CD14-positive monocyte (primary cell): ENCODE data around the gene UPF3A. TPM values are rescaled to one million over a fixed set of nuclear protein-coding genes. Genes with fewer than 3 reads are reported as not detected.
A peak's percentile ranks its signal among the peaks of the same experiment; 100 is the strongest.

Experiments
- DNase-seq, 3 donors: peaks; one replicate each; pipeline ENCODE4 v3.0.0-alpha.2; 2011 to 2022
- H2AFZ ChIP-seq: 2 replicates; pipeline ENCODE4 v1.6.0; 2012; ENCODE audit warnings: mild to moderate bottlenecking, low read depth, low read length, inconsistent platforms; ENCODE audit not compliant: insufficient read depth, poor library complexity, severe bottlenecking
- H3K27ac ChIP-seq, 2 donors: 1 replicate in 1 of 2; 2 replicates in 1 of 2; pipeline ENCODE4 v1.5.1; 2012 to 2013; ENCODE audit warnings: low read length in 2 of 2, control low read depth in 1 of 2, inconsistent platforms in 1 of 2, low read depth in 1 of 2, mild to moderate bottlenecking in 1 of 2
- H3K27me3 ChIP-seq, 2 donors: one replicate each; pipeline versions ENCODE4 v1.6.0 to v1.6.1; 2011 to 2013; ENCODE audit warnings: low read length in 2 of 2; ENCODE audit not compliant: control insufficient read depth in 2 of 2, insufficient read depth in 2 of 2
- H3K36me3 ChIP-seq, 2 donors: replicated peaks in 1 of 2; 1 replicate in 1 of 2; 2 replicates in 1 of 2; pipeline versions ENCODE4 v1.5.1 to v1.6.1; 2012 to 2013; ENCODE audit warnings: low read length in 2 of 2, control low read depth in 1 of 2, inconsistent platforms in 1 of 2, mild to moderate bottlenecking in 1 of 2; ENCODE audit not compliant: insufficient read depth in 2 of 2, control insufficient read depth in 1 of 2
- H3K4me1 ChIP-seq, 2 donors: 1 replicate in 1 of 2; 2 replicates in 1 of 2; pipeline versions ENCODE4 v1.5.1 to v1.6.1; 2012 to 2013; ENCODE audit warnings: low read length in 2 of 2, control low read depth in 1 of 2, inconsistent platforms in 1 of 2, mild to moderate bottlenecking in 1 of 2, moderate library complexity in 1 of 2; ENCODE audit not compliant: insufficient read depth in 2 of 2, control insufficient read depth in 1 of 2
- H3K4me2 ChIP-seq: replicated peaks from 2 replicates; pipeline ENCODE3; 2012; ENCODE audit warnings: low read length, moderate library complexity, mild to moderate bottlenecking; ENCODE audit not compliant: poor library complexity, severe bottlenecking; ENCODE audit errors: extremely low read depth
- H3K4me3 ChIP-seq, 3 experiments: fragments of 200-600 bp in 1 of 3; sonication (generic) in 1 of 3; replicated peaks in 1 of 3; 1 replicate in 2 of 3; 2 replicates in 1 of 3; pipeline ENCODE4 v1.5.1; 2011 to 2013; ENCODE audit warnings: low read length in 3 of 3, mild to moderate bottlenecking in 3 of 3, control low read depth in 2 of 3, low read depth in 2 of 3, inconsistent platforms in 1 of 3, moderate library complexity in 1 of 3
- H3K79me2 ChIP-seq: 2 replicates; pipeline ENCODE4 v1.6.0; 2012; ENCODE audit warnings: mild to moderate bottlenecking, control low read depth, inconsistent platforms, low read length, moderate library complexity; ENCODE audit not compliant: insufficient read depth
- H3K9ac ChIP-seq: 2 replicates; pipeline ENCODE4 v1.6.0; 2017; ENCODE audit warnings: low read length, mild to moderate bottlenecking; ENCODE audit not compliant: insufficient read depth, poor library complexity, severe bottlenecking
- H3K9me3 ChIP-seq, 2 donors: replicated peaks in 1 of 2; 1 replicate in 1 of 2; 2 replicates in 1 of 2; pipeline versions ENCODE4 v1.5.1 to v1.6.1; 2012 to 2013; ENCODE audit warnings: low read length in 2 of 2, control low read depth in 1 of 2; ENCODE audit not compliant: control insufficient read depth in 1 of 2, insufficient read depth in 1 of 2
- H4K20me1 ChIP-seq: 2 replicates; pipeline ENCODE4 v1.6.0; 2012; ENCODE audit warnings: mild to moderate bottlenecking, low read length, control low read depth, moderate library complexity; ENCODE audit not compliant: insufficient read depth
- H3K27ac Mint-ChIP-seq, 7 donors: one replicate each; pipeline ENCODE4 v1.8.0; 2020; ENCODE audit warnings: mild to moderate bottlenecking in 7 of 7, mixed read lengths in 7 of 7, moderate library complexity in 6 of 7, inconsistent platforms in 2 of 7
- H3K27me3 Mint-ChIP-seq, 3 donors: one replicate each; pipeline ENCODE4 v1.8.0; 2021 to 2022; ENCODE audit warnings: low read depth in 3 of 3, mild to moderate bottlenecking in 3 of 3, mixed read lengths in 3 of 3, moderate library complexity in 3 of 3, inconsistent platforms in 1 of 3
- H3K36me3 Mint-ChIP-seq, 2 donors: one replicate each; pipeline ENCODE4 v1.8.0; 2020; ENCODE audit warnings: mixed read lengths in 2 of 2, inconsistent platforms in 1 of 2, mild to moderate bottlenecking in 1 of 2
- H3K4me1 Mint-ChIP-seq: one replicate; pipeline ENCODE4 v1.8.0; 2020; ENCODE audit warnings: mild to moderate bottlenecking, mixed read lengths
- H3K4me3 Mint-ChIP-seq, 2 donors: one replicate each; pipeline ENCODE4 v1.8.0; 2020; ENCODE audit warnings: mild to moderate bottlenecking in 2 of 2, mixed read lengths in 2 of 2, moderate library complexity in 1 of 2
- H3K9me3 Mint-ChIP-seq, 7 donors: one replicate each; pipeline ENCODE4 v1.8.0; 2020 to 2022; ENCODE audit warnings: mixed read lengths in 7 of 7, mild to moderate bottlenecking in 6 of 7, moderate library complexity in 6 of 7, inconsistent platforms in 2 of 7
- WGBS: methylation state at CpG from one replicate; pipeline ENCODE4 v1.1.5; 2013; ENCODE audit warnings: missing lambda C conversion rate; ENCODE audit not compliant: insufficient coverage; 5-methylcytosine and 5-hydroxymethylcytosine counted together
- intact Hi-C, 2 donors: fragments of 100-400 bp; cut with micrococcal nuclease; formaldehyde crosslinking; loops; one replicate each; pipeline versions ENCODE4 v1.15.0 to v1.15.1; 2023
- polyA plus RNA-seq, 3 donors: library from polyadenylated mRNA; depleted of rRNA in 1 of 3; unstranded in 2 of 3; stranded (reverse) in 1 of 3; fragments of 300-500 nt in 2 of 3; fragments of >200 nt in 1 of 3; fragmentation: Illumina TruSeq in 2 of 3; gene quantifications; 1 replicate in 2 of 3; 2 replicates in 1 of 3; pipeline ENCODE4 v1.2.3, GENCODE V29; 2012 to 2021
- TF ChIP-seq, protein P1 (sequence below): fragments of 200-600 bp; IDR thresholded peaks from one replicate; pipeline ENCODE4 v1.8.0; 2022; ENCODE audit warnings: antibody characterized with exemption, mild to moderate bottlenecking

UPF3A gene
- polyA plus RNA-seq, 3 donors: 6.1 to 39.1 (median 7.0) TPM

DNA sequence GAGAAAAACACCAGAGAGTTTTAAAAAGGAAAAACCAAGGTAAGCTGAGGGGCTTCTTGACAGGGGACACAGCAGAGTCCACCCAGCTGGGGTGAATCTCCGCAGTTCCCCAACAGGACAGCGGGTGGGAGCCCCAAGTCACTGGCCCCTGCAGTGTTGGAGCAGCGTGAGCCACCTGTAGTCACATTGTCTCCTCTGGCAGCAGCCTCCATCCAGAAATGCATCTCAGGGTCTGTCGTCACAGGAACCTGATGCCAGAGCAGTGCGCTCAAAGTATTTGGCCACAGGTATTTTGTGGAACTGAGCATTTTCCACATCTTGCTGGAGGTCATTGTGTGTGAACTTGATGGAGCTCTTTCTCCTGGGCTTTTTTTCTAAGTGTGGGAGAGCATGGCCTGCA, 57.6 kb downstream of the UPF3A start:
- no peak overlapping the region for H3K9ac ChIP-seq
- H3K27ac ChIP-seq: no peak overlapping the region
- no peaks in the 10 kb centered on the region for H4K20me1 ChIP-seq
- H3K4me3 Mint-ChIP-seq: no peak overlapping the region
- intact Hi-C loops: no loop called here
- no peak overlapping the region for H2AFZ ChIP-seq
- no peaks in the 10 kb centered on the region for H3K36me3 Mint-ChIP-seq
- H3K27ac Mint-ChIP-seq: peak overlapping the region in 1 of 7 donors; percentile 25
- H3K4me1 Mint-ChIP-seq: peaks cover 4% of the 10 kb centered on the region
- TF ChIP-seq, protein P1, sequence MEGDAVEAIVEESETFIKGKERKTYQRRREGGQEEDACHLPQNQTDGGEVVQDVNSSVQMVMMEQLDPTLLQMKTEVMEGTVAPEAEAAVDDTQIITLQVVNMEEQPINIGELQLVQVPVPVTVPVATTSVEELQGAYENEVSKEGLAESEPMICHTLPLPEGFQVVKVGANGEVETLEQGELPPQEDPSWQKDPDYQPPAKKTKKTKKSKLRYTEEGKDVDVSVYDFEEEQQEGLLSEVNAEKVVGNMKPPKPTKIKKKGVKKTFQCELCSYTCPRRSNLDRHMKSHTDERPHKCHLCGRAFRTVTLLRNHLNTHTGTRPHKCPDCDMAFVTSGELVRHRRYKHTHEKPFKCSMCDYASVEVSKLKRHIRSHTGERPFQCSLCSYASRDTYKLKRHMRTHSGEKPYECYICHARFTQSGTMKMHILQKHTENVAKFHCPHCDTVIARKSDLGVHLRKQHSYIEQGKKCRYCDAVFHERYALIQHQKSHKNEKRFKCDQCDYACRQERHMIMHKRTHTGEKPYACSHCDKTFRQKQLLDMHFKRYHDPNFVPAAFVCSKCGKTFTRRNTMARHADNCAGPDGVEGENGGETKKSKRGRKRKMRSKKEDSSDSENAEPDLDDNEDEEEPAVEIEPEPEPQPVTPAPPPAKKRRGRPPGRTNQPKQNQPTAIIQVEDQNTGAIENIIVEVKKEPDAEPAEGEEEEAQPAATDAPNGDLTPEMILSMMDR: no peak
- no peak overlapping the region for H3K4me3 ChIP-seq
- DNase-seq: no peak
- no peaks in the 10 kb centered on the region for H3K27me3 ChIP-seq
- no peaks in the 10 kb centered on the region for H3K9me3 ChIP-seq
- H3K36me3 ChIP-seq: no peaks in the 10 kb centered on the region
- no peaks in the 10 kb centered on the region for H3K4me1 ChIP-seq
- peaks cover 0 to 5% (median 2%) of the 10 kb centered on the region in 3 donors for H3K27me3 Mint-ChIP-seq
- no peak overlapping the region for H3K4me2 ChIP-seq
- H3K9me3 Mint-ChIP-seq: peaks cover 0 to 4% (median 0%) of the 10 kb centered on the region in 7 donors
- H3K79me2 ChIP-seq: no peaks in the 10 kb centered on the region
- WGBS: 92% methylated on average over 2 of the region's 5 CpGs

DNA sequence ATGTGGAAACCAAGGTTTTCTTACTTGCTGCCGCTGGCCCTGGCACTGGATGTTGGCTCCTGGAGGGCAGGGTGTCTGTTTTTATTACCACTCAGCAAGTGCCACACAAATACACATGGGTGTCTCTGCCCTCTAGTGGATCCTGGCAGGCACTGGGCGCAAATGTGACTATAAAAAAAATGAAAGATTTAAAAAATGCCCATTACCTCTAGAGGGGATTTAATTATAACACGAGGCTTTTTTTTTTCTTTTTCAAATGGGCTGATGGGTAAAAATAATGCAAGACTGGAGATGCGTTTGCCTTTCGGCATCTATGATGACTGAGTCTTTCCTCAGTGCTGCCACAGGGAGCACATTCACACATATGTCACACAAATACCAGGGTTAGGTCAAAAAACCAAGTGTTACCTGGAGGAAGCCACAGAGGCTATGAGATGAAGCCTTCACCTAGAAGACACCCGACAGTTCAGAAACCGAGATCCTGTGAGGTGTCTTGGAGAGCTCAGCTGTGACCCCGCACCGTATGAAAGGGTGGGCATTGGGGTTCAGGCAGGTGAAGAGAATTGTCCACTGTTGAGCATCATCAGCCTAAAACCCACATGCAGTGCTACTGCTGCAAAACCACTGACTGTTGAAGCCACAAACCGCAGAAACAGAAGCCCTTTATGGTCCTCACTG, 58.6 kb downstream of the UPF3A start:
- H3K27me3 Mint-ChIP-seq: peaks cover 0 to 5% (median 2%) of the 10 kb centered on the region in 3 donors
- no peak overlapping the region for H3K4me2 ChIP-seq
- H3K27ac ChIP-seq: no peak overlapping the region
- no peak overlapping the region for H2AFZ ChIP-seq
- intact Hi-C loops: no loop called here
- peaks cover 0 to 4% (median 0%) of the 10 kb centered on the region in 7 donors for H3K9me3 Mint-ChIP-seq
- H3K27me3 ChIP-seq: no peaks in the 10 kb centered on the region
- no peaks in the 10 kb centered on the region for H3K4me1 ChIP-seq
- no peak overlapping the region for H3K27ac Mint-ChIP-seq
- no peaks in the 10 kb centered on the region for H3K79me2 ChIP-seq
- WGBS: 60% methylated on average over 2 of the region's 10 CpGs
- no peak overlapping the region for H3K4me3 Mint-ChIP-seq
- peak; percentile 11 to 18 (median 14) for DNase-seq
- no peaks in the 10 kb centered on the region for H4K20me1 ChIP-seq
- no peaks in the 10 kb centered on the region for H3K36me3 ChIP-seq
- H3K4me3 ChIP-seq: no peak overlapping the region
- H3K36me3 Mint-ChIP-seq: no peaks in the 10 kb centered on the region
- H3K9me3 ChIP-seq: no peaks in the 10 kb centered on the region
- no peaks in the 10 kb centered on the region for H3K4me1 Mint-ChIP-seq
- TF ChIP-seq, protein P1: peak; percentile 58
- H3K9ac ChIP-seq: no peak overlapping the region
